C4-2B (cell line): ENCODE measurements around the gene ALDH4A1.

Experiments used
- H3K27ac ChIP-seq: fragments of 450-650 bp; 2 replicates; pipeline ENCODE4 v1.5.1; 2017
- ZFX ChIP-seq: fragments of 450-650 bp; IDR thresholded peaks from 2 replicates; pipeline ENCODE4 v1.6.1; 2017
- TF ChIP-seq, protein P1 (sequence below): fragments of 450-650 bp; conservative IDR thresholded peaks from 2 replicates; pipeline ENCODE4 v1.5.1; 2017; ENCODE audit warnings: mild to moderate bottlenecking

Gene ALDH4A1

DNA sequence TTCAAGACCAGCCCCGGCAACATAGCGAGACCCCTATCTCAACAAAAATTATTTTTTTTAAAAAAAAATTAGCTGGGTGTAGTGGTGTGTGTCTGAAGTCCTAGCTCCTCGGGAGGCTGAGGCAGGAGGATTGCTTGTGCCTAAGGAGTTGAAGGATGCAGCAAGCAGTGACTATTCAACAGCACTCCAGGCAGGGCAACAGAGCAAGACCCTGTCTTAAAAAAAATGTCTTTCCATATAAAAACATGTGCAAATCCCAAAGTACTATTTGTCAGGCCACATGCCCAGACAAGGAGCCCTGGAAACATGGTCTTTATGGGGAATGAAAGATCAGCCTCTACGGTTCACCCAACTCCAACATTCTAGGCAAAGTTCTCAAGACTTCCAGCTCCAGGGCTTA lies 40.8 kb upstream of the ALDH4A1 start:
- H3K27ac ChIP-seq, result no peak overlapping the region
- no peak for TF ChIP-seq ZFX
- TF ChIP-seq, protein P1, sequence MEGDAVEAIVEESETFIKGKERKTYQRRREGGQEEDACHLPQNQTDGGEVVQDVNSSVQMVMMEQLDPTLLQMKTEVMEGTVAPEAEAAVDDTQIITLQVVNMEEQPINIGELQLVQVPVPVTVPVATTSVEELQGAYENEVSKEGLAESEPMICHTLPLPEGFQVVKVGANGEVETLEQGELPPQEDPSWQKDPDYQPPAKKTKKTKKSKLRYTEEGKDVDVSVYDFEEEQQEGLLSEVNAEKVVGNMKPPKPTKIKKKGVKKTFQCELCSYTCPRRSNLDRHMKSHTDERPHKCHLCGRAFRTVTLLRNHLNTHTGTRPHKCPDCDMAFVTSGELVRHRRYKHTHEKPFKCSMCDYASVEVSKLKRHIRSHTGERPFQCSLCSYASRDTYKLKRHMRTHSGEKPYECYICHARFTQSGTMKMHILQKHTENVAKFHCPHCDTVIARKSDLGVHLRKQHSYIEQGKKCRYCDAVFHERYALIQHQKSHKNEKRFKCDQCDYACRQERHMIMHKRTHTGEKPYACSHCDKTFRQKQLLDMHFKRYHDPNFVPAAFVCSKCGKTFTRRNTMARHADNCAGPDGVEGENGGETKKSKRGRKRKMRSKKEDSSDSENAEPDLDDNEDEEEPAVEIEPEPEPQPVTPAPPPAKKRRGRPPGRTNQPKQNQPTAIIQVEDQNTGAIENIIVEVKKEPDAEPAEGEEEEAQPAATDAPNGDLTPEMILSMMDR, result no peak

DNA sequence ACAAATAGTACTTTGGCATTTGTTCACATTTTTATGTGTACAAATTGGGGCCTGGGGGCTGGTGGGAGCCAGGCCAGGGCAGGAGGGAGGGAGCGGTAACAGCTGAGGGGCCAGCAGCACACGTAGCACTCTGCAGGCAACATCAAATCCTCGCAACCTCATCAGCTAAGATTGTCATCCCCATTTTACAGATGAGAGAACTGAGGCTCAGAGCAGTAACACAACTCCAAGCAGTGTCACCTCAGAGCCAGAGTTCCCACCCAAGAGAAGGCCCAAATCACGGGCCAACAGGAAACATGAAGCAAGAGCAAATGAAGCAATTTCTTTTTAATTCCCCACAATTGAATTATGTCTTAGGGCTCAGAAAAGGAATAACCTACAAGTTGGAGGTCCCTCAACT lies 40.0 kb upstream of the ALDH4A1 start:
- no peak overlapping the region for H3K27ac ChIP-seq
- TF ChIP-seq ZFX, result no peak
- TF ChIP-seq, protein P1, result no peak

DNA sequence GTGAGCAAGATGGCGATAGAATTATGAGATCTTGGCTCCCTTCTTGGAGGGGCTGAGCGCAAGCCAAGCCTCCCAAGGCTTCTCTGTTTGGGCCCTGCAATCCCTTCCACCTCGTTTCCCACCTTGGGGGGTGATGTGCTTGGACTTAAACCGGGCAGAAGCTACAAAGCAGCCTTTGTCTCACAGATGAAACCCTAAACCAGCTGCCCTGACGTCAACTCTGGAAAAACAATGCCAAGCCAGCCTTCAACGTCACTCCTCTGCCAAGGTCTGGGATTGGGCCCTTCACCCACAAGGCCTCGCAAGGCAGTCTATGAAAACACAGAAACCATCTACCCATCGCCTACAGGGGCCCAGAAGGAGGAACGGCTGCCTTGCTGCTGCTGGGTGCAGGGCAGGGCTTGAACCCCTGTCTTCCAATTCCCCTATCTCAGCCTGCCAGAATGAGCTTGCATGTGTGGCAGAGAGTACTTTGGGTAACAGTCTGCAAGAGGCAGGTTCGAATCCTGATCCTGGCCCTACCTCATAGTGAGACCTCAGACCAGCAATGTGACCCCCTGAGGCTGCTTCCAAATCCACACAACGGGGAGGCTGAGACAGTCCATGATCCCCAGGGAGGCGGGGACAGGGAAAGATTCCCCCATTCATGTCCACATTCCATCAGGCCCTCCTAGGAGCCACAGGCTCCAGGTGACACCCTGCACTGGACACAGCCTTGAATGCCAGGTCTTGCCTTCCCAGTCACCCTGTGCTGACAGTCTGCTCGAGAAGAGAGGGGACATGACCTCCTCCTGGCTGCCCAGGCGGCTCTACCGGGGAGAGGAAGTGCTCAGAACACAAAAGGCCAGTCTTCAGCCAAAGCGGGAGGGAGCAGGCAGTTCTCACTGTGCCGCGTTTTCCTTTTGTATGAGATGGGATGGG lies 39.1 kb upstream of the ALDH4A1 start:
- no peak for TF ChIP-seq ZFX
- TF ChIP-seq, protein P1, result no peak
- H3K27ac ChIP-seq, result no peak overlapping the region

DNA sequence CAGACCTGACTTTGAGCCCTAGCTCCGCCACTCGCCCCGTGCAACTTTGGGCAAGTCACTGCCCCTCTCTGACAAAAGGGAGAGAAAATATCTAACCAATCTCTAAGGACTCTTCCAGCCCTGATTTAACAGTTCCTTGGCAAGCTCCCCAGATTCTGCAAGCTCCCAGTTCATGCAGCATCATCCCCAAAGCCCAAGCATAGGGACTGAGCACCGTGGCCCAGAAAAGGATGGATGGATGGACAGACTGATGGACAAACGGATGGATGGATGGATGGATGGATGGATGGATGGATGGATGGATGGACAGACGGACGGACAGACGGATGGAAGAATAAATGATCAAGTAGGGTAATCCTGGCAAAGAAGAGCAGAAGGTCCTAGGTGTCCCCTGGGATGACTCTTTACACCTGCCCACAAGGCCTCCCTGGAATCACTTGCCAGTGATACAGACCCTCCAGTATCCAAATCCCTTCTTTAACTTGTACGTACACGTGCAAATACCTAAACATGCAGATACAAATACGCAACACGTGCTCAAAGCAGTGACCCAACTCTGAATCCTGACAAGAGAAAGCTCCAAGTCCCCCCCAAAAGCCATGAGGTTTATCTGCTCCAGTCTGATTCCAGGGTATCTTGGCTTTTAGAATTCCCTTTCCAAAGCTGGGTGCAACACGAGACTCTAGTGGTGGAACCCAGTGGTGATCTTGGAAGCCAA lies 38.1 kb upstream of the ALDH4A1 start:
- H3K27ac ChIP-seq, result no peak overlapping the region
- TF ChIP-seq, protein P1, result no peak
- no peak for TF ChIP-seq ZFX

DNA sequence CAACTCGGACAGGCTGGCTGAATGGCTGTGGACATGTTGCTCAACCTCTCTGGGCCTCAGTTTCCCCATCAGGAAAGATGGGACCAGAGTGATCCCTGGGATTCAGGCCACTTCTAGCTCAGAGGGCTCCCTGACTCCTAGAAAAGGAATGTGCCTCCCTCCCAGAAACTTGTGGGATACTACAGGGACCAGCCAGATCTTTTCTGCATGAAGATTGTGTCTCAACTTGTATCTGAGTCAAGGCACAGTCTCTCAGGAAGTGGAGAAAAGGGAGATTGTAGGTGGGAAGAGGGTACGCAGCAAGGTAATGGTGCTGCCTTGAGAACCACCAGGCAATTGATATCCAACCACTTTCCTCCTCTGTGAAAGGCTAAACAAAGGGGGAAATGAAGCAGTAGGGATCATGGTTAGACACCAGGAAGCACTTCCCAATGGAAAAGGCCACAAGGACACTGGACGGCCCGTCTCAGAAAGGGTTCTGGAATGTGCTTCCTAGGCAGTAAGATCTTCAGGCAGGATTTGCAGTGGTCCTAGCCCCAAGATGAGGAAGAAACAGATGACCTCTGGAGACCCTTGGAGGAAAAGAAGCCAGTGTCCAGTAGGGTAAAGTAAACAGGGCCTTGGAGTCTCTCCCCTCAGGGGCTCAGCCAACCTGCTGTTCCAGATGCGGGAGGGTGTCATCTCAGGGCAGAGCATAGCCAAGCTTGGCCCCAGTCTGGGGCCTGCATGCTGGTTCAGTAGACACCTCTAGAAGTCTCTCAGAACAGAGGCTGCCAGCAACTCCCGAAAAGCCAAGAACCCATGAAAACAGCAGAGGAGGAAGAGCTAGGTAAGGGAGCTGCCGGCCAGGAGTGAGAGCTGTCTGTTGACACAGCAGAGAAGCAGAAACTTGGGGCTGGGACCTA lies 37.3 kb upstream of the ALDH4A1 start:
- no peak overlapping the region for H3K27ac ChIP-seq

DNA sequence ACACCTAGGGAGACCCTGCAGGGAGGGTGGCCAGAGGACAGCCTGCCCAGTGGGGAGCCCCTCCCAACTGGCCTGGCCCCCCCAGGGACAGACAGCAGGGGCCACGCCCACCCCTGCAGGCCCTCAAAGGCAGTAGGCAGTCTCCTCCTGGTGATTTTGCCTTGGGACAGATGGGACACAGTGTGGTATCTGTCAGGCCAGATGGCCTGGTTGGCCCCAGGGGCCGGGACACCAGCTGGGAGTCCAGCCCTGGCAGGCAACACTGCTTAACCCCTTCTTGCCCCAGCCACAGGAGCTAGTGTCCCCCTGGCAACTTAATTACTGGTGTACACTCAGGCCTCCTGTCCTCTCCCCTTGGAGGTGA lies 36.3 kb upstream of the ALDH4A1 start:
- no peak overlapping the region for H3K27ac ChIP-seq

More for the DNA sequence above, 37.3 kb upstream of the ALDH4A1 start:
- TF ChIP-seq, protein P1, result no peak

More for the DNA sequence above, 36.3 kb upstream of the ALDH4A1 start:
- TF ChIP-seq, protein P1, result no peak
- no peak for TF ChIP-seq ZFX
